ENCODE results near the gene PGGHG.
"Not testable (repeated sequence)": the region's sequence is repeated elsewhere in the genome, so short reads cannot be mapped to it uniquely, and the experiment has no call there.

The PGGHG gene

DNA sequence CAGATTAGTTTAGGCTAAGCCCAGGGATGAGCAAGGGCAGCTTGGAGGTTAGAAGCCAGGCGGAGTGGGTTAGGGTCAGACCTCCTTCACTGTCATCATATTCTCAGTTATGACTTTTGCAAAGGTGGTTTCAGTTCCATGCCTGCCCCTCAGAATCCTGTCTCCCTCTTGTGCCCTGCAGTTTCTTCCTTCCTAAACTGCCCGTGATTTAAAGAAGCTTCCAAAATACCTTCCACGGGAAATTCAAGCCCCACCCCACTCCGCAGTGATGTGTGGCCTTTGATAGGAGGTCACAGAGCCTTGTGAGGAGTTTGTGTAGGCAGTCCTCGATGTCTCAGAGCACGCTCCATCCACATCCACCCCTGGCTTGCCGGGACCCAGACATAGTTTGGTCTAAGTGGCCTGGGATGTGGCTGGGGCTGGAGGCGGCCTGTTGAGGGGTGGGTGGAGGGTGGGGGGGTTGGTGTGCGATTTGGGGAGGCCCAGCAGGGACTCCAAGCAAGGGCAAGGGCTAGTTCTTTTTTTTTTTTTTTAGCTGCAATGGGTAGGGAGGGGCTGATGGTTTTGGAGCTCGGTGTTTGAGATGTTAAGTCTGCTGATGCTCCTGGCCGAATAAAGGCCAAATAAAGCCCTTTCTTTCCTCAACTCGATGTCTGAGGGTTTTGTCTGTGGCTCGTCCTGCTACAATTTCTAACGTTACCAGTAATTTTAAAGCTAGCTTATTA is 23.3 kb downstream of the PGGHG start:
- peaks cover 17% of the 10 kb centered on the region for H3K27me3 ChIP-seq
- H3K4me3 ChIP-seq (ENCODE audit: low read depth in 1 of 2, low read length in 1 of 2), result peak overlapping the region; percentile 80 to 98
- peak overlapping the region; percentile 95 for H3K27ac ChIP-seq
- TF ChIP-seq, protein P1, sequence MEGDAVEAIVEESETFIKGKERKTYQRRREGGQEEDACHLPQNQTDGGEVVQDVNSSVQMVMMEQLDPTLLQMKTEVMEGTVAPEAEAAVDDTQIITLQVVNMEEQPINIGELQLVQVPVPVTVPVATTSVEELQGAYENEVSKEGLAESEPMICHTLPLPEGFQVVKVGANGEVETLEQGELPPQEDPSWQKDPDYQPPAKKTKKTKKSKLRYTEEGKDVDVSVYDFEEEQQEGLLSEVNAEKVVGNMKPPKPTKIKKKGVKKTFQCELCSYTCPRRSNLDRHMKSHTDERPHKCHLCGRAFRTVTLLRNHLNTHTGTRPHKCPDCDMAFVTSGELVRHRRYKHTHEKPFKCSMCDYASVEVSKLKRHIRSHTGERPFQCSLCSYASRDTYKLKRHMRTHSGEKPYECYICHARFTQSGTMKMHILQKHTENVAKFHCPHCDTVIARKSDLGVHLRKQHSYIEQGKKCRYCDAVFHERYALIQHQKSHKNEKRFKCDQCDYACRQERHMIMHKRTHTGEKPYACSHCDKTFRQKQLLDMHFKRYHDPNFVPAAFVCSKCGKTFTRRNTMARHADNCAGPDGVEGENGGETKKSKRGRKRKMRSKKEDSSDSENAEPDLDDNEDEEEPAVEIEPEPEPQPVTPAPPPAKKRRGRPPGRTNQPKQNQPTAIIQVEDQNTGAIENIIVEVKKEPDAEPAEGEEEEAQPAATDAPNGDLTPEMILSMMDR (IDR thresholded peaks at IDR 0.05), result no peak
- peaks cover 53 to 70% of the 10 kb centered on the region in 2 experiments for H3K4me1 ChIP-seq (ENCODE audit: control insufficient read depth in 1 of 2, insufficient read depth in 1 of 2, low read depth in 1 of 2, low read length in 1 of 2)
- H3K9me3 ChIP-seq, result no peaks in the 10 kb centered on the region
- H3K36me3 ChIP-seq, result peaks cover 35% of the 10 kb centered on the region

DNA sequence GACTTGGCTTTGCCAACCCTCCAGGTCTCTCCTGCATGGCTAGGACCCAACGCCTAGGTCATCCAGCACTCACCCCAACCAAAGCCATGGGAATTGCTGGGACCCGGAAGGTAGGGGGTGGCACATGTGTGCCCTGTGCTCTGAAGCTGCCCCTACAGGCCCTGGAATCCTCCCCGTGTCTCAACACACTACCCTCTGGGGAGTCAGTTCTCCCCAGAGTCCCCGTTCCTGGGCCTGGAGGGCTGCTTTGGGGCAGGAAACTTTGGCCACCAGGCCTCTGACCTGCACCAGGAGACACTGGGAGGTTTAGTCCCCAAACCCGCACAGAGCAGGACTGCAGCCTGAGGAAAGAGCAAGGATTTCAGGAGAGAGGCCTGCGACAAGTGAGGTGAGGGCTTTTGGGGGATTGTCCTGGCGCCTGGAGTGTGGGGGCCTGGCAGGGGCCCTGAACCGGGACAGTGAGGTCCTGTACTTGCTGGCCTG is 24.4 kb downstream of the PGGHG start:
- TF ChIP-seq, protein P1 (IDR thresholded peaks at IDR 0.05), result no peak
- H3K27me3 ChIP-seq, result peaks cover 22% of the 10 kb centered on the region
- H3K9me3 ChIP-seq, result no peaks in the 10 kb centered on the region
- H3K4me3 ChIP-seq (ENCODE audit: low read depth in 1 of 2, low read length in 1 of 2), result peak overlapping the region; percentile 80 to 98
- peaks cover 35% of the 10 kb centered on the region for H3K36me3 ChIP-seq
- H3K27ac ChIP-seq, result peak overlapping the region; percentile 95
- peaks cover 52 to 70% of the 10 kb centered on the region in 2 experiments for H3K4me1 ChIP-seq (ENCODE audit: control insufficient read depth in 1 of 2, insufficient read depth in 1 of 2, low read depth in 1 of 2, low read length in 1 of 2)

DNA sequence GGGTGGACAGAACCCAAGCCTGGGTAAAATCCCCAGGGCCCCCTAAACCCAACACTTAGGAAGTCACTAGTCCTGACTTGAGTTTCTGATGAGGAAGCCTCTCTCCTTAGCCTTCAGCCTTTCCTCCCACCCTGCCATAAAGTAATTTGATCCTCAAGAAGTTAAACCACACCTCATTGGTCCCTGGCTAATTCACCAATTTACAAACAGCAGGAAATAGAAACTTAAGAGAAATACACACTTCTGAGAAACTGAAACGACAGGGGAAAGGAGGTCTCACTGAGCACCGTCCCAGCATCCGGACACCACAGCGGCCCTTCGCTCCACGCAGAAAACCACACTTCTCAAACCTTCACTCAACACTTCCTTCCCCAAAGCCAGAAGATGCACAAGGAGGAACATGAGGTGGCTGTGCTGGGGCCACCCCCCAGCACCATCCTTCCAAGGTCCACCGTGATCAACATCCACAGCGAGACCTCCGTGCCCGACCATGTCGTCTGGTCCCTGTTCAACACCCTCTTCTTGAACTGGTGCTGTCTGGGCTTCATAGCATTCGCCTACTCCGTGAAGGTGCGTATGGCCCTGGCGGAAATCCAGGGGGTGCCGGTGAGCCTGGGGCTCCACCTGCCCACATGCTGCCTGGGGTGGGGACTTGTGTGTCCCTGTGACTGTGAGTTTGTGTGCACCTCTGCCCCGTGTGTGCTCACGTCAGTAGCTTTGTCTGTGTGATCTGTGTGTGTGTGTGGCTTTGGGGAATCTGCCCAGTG is 25.0 kb downstream of the PGGHG start, which contains the start of gene IFITM1:
Gene IFITM1 (plus strand): TSS at position 254 of the 767 bp plus-strand sequence. CDS start 131 bp downstream, at position 385.
- Histone ChIP-seq H3K4me1 (ENCODE audit: control insufficient read depth in 1 of 2, insufficient read depth in 1 of 2, low read depth in 1 of 2, low read length in 1 of 2) (peaks cover 52 to 68% of the 10 kb centered on the region in 2 experiments), H3K27me3 (peaks cover 22% of the 10 kb centered on the region), H3K27ac (peak within 1 kb of the TSS; percentile 95), H3K4me3 (ENCODE audit: low read depth in 1 of 2, low read length in 1 of 2) (peak within 1 kb of the TSS; percentile 80 to 98), H3K36me3 (peaks cover 34% of the 10 kb centered on the region), H3K9me3 (no peaks in the 10 kb centered on the region)
- TF ChIP-seq, protein P1 (IDR thresholded peaks at IDR 0.05), result peak; percentile 11

DNA sequence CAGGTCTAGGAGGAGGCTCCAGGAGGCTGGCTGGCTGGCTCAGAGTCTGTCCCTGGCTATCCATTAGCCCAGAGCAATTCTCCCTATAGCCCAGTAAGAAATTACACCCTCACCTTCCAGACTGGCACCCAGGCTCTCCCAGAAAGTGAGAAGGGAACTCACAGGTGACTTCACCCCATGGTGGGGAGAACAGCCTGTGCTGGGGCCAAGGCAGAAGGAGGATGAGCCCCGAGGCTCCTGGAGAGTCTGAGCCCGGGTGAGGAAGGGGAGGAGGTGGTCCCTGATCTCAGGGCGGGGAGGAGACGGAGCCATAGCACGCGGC is 25.6 kb downstream of the PGGHG start:
- Histone ChIP-seq H3K4me3 (ENCODE audit: low read depth in 1 of 2, low read length in 1 of 2) (peak overlapping the region; percentile 80 to 98), H3K27ac (peak overlapping the region; percentile 95), H3K27me3 (peaks cover 24% of the 10 kb centered on the region), H3K4me1 (ENCODE audit: control insufficient read depth in 1 of 2, insufficient read depth in 1 of 2, low read depth in 1 of 2, low read length in 1 of 2) (peaks cover 55 to 65% of the 10 kb centered on the region in 2 experiments), H3K36me3 (peaks cover 28% of the 10 kb centered on the region)
- H3K9me3 ChIP-seq, result not testable (repeated sequence)

DNA sequence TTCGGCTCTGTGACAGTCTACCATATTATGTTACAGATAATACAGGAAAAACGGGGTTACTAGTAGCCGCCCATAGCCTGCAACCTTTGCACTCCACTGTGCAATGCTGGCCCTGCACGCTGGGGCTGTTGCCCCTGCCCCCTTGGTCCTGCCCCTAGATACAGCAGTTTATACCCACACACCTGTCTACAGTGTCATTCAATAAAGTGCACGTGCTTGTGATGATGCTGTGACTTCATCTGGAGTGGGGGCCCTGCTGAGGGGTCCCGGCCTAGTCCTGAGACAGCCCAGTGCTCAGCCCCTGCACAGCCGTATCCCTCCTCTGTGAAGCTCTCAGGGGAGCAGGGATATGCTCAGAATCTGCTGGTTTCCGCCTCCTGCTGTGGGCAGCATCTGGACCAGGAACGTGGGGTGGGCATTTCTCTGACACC is 26.1 kb downstream of the PGGHG start:
- Histone ChIP-seq H3K27me3 (peaks cover 27% of the 10 kb centered on the region), H3K27ac (peak overlapping the region; percentile 95), H3K4me1 (ENCODE audit: control insufficient read depth in 1 of 2, insufficient read depth in 1 of 2, low read depth in 1 of 2, low read length in 1 of 2) (peaks cover 57 to 63% of the 10 kb centered on the region in 2 experiments), H3K36me3 (peaks cover 23% of the 10 kb centered on the region), H3K4me3 (ENCODE audit: low read depth in 1 of 2, low read length in 1 of 2) (peak overlapping the region; percentile 80 to 98), H3K9me3 (no peaks in the 10 kb centered on the region)
- TF ChIP-seq, protein P1 (IDR thresholded peaks at IDR 0.05), result no peak

Data from neutrophil (primary cell).